Activated CD4-positive, CD25-positive, alpha-beta regulatory T cell treated with anti-CD3 and anti-CD28 coated beads, Interleukin-2, amount 50 U/mL, for 72 hours (primary cell): Measurements from ENCODE around the gene TMEM259.
A peak's percentile ranks its signal among the peaks of the same experiment; 100 is the strongest.

ENCODE experiments used
- DNase-seq: peaks from one replicate; pipeline ENCODE4 v3.0.0; 2021

Gene TMEM259

GRCh38 chr19:1000591-1001537 lies 20.1 kb downstream of the TMEM259 start:
- no peak for DNase-seq

GRCh38 chr19:1000095-1000494 lies 20.8 kb downstream of the TMEM259 start, which contains the start of gene GRIN3B:
Gene GRIN3B (plus strand): TSS chr19:1000419. CDS start chr19:1000438, 19 bp downstream.
- DNase-seq: peak; percentile 50

GRCh38 chr19:999379-999719 lies 21.6 kb downstream of the TMEM259 start:
- DNase-seq: no peak

- DNase-seq: no peak
Observed at GRCh38 chr19:998064-998463, 22.9 kb downstream of the TMEM259 start.

GRCh38 chr19:996051-996838 lies 24.7 kb downstream of the TMEM259 start:
- peak; percentile 52 for DNase-seq

- no peak for DNase-seq
Observed at GRCh38 chr19:995051-995827, 25.7 kb downstream of the TMEM259 start.

- no peak for DNase-seq
Observed at GRCh38 chr19:994516-994915, 26.4 kb downstream of the TMEM259 start.

GRCh38 chr19:993831-994393 lies 27.0 kb downstream of the TMEM259 start:
- no peak for DNase-seq

- no peak for DNase-seq
Observed at GRCh38 chr19:993361-993830, 27.5 kb downstream of the TMEM259 start.

GRCh38 chr19:992670-993055 lies 28.3 kb downstream of the TMEM259 start:
- DNase-seq: no peak

- no peak for DNase-seq
Observed at GRCh38 chr19:991932-992669, 28.8 kb downstream of the TMEM259 start.

- peak; percentile 55 for DNase-seq
Observed at GRCh38 chr19:991174-991931, 29.6 kb downstream of the TMEM259 start.

- no peak for DNase-seq
Observed at GRCh38 chr19:990746-991145, 30.2 kb downstream of the TMEM259 start.

- DNase-seq: no peak
Observed at GRCh38 chr19:990119-990571, 30.8 kb downstream of the TMEM259 start.

GRCh38 chr19:989381-990081 lies 31.4 kb downstream of the TMEM259 start:
- DNase-seq: no peak

GRCh38 chr19:988510-988909 lies 32.4 kb downstream of the TMEM259 start:
- no peak for DNase-seq

- DNase-seq: no peak
Observed at GRCh38 chr19:988081-988480, 32.8 kb downstream of the TMEM259 start.

GRCh38 chr19:986083-986482 lies 34.8 kb downstream of the TMEM259 start:
- DNase-seq: no peak

- DNase-seq: peak; percentile 90
Observed at GRCh38 chr19:984165-984967, 36.6 kb downstream of the TMEM259 start, which contains the start of gene WDR18. Gene WDR18 (plus strand): TSS chr19:984345. CDS start chr19:984354, 9 bp downstream.
